ENCODE results near the gene LGI4.
"Not testable (repeated sequence)": the region's sequence is repeated elsewhere in the genome, so short reads cannot be mapped to it uniquely, and the experiment has no call there.

LGI4 gene

DNA sequence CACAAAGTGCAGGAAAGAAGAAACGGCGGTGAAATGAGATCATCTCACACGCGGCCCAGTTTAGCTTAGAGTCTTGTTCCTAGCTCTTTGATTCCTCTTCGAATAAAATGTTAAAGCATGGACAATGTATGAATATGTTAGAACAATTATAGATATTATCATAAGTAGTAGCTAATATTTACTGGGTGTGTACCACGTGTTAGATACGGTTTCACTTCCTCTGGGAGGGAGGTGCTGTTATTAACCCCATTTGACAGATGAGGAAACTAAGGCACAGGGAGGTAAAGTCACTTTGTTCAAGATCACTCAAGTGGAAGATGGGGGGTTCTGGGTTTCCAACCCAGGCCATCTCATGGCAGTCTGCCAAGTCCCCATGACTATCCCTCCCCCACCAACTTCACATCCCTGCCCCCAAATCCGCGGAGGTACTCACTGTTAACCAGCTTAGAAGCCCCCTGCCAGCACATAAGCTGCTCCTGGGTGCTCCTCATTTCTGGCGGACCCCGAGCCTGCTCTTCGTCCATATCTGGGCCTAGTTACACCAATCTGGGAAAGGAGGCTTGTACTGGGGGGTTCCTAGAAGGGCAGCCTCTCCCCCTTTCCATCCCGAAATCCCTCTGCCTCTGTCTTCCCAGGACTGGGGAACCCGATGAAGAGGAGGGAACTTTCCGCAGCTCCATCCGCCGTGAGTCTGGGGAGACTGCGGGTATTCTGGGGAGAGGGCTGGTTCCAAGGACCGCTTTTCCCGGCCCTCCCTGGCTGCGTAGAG is 7.2 kb upstream of the LGI4 start:
- no peak for DNase-seq (ENCODE audit: low read depth)

DNA sequence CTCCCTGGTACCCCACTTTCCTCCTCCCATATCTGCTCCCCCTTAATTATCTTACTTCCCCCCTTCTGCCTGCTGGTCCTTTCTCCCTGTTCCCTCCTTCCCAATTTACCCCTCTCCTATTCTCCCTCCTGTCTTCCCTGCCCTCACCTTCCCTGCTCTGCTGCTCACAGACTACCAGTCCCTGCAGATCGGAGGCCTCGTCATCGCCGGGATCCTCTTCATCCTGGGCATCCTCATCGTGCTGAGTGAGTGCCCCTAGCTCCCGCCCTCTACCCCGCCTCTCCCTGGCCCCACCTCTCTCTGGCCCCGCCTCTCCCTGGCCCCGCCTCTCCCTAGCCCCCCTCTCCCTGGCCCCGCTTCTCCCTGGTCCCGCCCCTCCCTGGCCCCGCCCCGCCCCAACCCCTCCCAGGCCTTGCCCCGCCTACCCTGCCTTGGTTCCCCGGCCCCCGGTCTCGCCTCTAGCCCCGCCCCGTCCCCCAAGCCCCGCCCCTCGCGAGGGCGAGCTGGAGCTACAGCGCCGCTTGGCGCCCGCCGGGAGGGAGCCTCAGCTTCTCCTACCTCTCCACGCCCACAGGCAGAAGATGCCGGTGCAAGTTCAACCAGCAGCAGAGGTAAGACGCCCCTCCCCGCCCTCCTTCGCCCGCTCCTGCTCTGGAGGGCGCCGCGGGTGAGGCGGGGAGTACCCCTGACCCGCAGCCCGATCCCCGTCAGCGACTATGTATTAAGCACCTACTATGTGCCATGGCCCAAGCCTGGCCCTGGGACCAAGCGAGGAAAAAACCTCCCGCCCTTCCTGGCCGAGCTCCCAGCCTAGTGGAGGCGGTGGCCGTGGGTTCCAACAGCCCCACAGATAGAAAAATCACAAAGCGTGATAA is 6.3 kb upstream of the LGI4 start:
- DNase-seq (ENCODE audit: low read depth) = peak; percentile 79

DNA sequence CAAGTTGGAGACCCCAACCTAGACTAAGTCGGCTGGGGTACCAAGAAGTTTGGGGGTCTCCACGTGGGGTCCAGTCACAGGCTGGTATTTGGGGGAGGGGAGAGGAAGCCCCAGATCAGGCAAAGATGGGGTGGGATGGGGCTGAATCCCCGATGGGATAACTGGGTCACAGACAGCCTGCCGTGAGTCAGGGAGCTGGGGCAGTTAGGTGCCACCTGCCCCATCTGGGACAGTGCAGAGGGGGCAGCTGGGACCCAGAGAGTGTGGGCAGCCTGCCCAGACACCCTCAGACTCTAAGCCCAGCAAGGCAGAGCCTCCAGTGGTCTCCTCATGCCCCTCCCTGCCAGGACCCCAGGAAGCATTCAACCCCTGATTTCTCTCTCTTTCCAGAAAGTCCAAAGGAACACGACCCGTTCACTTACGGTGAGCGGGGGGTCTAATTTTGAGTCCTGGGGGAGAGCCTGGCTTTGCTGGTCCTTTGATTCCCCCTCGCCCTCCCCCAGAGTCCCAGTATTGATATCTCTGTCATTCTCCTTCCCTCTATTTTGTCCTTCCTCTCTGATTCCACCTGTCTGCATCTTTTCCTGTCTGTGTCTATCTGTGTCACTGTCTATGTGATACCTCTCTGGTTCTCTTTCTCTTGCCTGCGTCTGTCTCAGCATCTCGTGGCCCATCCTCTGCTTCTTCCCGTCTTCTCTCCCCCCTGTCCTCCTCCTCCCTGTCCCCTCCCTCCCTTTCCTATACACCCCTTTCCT is 5.5 kb upstream of the LGI4 start:
- no peak for DNase-seq (ENCODE audit: low read depth)

DNA sequence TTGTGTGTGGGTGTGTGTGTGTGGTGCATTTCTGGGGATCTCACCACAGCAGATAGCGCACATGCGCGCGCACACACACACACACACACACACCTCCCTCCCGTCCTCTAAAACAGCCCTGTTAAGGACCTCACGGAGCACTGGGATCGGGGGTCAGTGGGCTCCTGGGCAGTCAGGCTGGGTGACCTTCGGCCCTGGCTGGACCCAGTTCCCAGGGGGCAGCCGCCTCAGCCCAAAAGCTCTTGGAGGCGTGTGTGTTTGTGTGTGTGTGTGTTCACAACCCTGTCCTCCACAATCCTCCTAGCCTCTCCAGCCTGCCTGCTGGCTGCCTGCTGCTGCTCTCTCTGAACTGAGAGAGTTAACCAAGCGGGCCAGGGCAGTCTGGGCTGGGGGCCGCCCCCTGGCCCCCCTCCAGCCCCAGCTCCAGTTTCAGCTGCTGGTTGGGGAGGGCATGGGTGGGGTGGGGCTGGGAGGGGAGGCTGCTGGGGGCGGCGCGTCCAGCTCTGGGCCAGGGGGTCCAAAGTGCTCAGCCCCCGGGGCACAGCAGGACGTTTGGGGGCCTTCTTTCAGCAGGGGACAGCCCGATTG is 3.5 kb upstream of the LGI4 start, which contains the start of gene FXYD1:
TSS of gene FXYD1 (plus strand) at position 520 of the 588 bp plus-strand sequence. CDS start 1,256 bp downstream, outside the sequence.
- DNase-seq (ENCODE audit: low read depth) = no peak

DNA sequence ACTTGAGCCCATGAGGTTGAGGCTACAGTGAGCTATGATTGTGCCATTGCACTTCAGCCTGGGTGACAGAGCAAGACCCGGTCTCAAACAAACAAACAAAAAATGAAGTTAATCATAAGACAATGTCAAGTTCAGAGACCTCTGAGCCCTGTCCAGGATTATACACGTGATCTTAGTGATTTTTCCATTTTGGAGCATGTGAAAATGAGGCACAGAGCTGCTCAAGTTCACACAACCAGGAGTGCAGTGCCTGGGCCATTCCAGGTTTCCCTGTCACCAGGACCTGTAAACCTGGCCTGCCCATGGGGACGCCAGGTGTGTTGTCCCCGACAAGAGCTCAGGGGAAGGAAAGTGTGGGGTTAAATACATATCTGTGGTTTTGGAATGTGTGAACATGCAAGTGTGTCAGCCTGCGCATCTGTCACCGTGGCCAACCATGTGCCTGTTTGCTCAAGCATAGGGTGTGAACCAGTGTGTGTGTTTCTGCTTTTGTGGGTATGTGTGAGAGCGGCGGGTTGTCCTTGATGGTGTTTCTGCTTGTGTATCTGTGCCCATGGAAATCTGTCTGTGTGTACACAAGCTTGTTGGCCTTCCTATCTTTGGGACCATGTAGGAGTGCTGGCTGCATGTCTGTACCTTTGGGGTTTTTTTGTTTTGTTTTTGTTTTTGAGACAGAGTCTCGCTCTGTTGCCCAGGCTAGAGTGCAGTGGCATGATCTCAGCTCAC is 2.3 kb upstream of the LGI4 start:
- DNase-seq (ENCODE audit: low read depth) = no peak

DNA sequence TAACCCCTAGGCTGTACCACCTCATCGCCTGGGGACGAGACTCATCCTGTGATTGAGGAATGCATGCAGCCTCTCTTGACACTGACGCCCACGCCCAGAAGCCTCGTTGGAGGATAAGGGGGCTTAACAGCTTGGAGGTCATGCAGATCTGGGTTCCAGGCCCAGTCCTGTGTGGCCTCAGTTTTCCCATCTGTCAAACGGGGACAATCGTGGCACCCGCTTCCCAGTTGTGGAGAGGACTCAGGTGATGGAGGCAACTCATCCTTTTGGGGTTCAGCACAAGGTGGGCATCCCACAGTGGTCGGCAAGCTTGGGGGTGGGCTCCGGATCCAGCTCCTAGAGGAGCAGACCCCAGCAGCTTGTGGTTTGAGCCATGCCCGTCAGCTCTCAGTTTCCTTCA is 1.4 kb upstream of the LGI4 start:
- no peak for DNase-seq (ENCODE audit: low read depth)

DNA sequence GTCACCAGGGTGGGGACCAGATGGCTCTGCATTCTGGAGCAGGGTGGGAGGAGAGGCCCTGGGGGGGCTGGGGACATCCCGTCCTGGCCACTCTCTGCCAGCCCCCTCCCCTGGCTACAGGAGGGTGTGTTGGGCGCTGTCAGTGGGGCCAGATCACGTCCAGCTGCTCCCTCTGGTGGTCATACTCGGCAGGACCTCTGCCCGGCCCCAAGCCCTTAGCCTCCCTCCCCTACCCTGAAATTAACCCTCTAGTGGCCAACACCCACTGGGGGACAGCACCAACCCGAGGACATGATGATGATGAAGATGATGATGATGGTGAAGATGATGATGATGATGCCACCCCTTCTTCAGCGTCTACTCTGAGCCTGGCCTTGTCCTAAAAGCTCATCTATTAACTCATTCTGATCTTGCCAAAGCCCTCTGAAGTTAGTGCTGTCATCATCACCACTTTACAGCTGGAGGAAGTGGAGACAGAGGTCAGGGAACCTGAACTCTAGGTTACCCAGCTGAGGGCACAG is 590 bp upstream of the LGI4 start:
- DNase-seq (ENCODE audit: low read depth) = no peak

DNA sequence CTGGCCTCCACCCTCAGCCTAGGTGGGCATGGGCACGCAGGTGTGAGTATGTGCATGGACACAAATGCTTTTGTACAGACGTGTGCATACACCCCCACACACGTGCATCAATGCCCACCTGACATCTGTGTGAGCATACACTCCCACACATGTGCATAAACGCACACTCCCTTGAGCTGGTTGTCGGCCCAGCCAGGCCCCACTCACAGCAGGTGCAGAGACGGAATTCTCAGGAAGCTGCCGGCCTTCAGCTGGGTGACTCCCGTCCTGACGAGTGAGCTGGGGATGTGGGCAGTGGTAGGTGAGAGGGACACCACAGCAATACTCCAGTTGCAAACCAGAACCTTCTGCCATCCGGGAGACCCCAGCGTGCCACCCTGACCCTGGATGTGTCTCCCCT is 1.0 kb downstream of the LGI4 start:
- DNase-seq (ENCODE audit: low read depth) = no peak

DNA sequence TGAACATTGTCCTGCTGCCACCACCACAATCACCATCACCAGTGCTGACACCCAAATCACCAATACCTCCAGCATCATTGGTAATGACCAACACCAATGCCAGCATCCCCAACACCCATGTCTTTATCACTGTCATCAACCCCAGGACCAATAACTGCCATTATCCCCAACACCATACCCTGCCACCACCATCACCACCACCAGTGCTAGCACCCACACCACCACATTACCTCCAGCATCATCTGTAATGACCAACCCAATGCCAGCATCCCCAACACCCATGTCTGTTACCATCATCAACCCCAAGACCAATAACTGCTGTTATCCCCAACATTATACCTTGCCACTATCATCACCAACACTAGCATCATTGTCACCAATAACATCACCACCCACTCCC is 2.6 kb downstream of the LGI4 start:
- DNase-seq (ENCODE audit: low read depth) = no peak

DNA sequence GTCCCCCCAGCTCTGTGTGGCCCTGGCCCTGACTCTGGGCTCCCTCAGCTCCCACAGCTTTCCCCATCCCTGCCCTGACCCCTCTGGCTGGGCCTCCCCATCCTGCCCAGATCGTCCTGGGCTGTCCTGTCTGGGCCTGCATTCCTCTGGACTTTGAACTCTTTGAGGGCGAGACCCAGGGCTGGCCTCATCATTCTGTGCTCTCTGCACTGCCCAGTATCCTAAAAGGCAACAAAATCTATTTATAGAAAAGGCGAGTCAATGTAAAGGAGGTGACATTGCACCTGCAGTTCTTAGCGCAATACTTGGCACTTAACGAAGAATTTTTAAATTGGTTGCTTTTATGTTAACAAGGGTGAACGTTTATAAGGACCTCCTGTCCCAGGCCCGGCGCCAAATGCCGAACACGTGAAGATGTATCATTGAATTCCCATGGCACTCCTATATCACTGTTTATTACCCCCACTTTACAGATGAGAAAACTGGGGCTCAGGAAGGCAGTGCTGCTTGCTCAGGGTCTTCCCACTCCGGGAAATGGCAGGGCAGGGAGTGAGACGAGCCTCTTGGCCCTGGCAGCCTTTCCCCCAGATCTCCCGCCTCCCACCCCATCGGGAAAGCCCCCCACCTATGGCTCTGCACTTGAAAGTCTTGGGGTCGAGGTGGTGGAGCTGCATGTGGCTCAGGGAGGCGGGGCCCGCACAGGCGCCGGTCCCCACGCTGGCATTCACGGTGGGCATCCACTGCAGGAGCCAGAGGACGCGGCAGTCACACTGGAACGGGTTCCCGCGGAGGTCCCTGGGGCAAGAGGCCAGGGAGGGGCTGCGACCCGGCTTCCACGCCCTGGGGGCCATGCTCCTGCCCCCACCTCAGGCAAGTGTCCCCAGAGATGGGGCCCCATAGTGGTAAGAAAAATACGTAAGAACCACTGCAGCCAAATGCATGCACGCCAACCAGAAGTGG is 3.8 kb downstream of the LGI4 start:
- no peak for DNase-seq (ENCODE audit: low read depth)

DNA sequence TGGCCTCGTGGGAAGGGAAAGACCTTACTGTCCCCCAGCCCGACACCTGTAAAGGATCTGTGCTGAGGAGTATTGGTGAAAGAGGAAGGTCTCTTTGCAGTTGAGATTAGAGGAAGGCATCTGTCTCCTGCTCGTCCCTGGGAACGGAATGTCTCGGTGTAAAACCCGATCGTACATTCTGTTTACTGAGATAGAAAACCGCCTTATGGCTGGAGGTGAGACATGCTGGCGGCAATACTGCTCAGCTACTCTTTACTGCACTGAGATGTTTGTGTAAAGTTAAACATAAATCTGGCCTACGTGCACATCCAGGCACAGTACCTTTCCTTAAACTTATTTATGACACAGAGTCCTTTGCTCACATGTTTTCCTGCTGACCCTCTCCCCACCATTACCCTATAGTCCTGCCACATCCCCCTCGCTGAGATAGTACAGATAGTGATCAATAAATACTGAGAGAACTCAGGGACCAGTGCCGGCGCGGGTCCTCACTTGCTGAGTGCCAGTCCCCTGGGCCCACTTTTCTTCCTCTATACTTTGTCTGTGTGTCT is 5.1 kb downstream of the LGI4 start:
- not testable (repeated sequence) for DNase-seq (ENCODE audit: low read depth)

DNA sequence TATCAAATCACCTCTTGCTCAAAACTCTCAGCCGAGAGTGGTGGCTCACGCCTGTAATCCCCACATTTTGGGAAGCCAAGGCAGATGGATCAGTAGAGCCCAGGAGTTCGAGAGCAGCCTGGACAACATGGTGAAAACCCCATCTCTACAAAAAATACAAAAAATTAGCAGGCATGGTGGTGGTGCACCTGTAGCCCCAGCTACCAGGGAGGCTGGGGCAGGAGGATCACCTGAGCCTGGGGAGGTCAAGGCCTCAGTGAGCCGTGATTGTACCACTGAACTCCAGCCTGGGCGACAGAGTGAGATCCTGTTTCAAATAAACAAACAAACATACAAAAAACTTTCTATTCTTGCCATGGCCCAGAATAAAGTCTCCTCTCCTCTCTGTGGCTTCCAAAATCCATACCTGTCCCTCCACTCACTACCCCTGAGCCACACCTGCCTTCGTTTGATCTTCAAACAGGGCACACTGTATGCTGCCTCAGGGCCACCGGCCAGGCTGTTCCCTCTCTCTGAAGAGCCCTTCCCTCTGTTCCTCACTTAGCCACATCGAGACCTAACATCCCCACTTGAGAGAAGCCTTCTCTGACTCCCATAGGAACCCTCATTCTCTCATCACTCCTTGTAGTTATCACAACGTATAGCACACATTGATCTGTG is 6.3 kb downstream of the LGI4 start:
- no peak for DNase-seq (ENCODE audit: low read depth)

DNA sequence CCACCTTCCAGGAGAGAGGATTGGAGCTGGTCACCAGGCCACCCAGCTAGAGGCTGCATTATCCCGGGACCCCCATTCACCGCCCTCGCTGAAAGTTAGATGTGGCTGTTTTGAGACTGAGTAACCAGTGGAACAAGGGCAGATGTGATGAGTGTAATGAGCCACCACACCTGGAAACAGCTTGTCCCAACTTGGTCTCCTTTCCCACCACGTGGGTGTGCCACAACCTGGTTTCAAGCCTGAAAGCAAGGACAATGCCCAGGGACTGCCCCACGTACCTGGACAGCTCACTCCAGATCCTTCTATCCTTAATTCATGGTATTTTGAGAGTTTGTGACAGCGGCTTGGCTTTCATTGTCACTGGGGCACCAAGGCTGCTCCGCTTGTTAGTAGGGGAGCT is 7.0 kb downstream of the LGI4 start:
- DNase-seq (ENCODE audit: low read depth) = no peak

DNA sequence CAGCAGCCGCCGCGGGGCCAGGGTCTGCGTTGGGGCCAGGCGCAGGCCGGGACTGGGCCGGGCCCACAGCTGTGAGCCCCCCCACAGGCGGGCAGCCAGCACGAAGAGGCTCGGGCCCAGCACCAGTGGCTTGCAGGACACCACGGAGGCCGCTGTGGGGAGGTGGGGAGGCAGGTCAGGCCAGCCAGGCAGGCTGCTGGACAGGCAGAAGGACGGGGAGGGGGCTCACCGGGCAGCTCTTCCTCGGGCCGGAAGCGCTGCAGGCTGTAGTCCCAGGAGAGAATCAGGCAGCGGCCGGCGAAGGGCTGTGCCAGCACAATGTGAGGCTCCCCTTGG is 8.3 kb downstream of the LGI4 start:
- DNase-seq (ENCODE audit: low read depth) = no peak

DNA sequence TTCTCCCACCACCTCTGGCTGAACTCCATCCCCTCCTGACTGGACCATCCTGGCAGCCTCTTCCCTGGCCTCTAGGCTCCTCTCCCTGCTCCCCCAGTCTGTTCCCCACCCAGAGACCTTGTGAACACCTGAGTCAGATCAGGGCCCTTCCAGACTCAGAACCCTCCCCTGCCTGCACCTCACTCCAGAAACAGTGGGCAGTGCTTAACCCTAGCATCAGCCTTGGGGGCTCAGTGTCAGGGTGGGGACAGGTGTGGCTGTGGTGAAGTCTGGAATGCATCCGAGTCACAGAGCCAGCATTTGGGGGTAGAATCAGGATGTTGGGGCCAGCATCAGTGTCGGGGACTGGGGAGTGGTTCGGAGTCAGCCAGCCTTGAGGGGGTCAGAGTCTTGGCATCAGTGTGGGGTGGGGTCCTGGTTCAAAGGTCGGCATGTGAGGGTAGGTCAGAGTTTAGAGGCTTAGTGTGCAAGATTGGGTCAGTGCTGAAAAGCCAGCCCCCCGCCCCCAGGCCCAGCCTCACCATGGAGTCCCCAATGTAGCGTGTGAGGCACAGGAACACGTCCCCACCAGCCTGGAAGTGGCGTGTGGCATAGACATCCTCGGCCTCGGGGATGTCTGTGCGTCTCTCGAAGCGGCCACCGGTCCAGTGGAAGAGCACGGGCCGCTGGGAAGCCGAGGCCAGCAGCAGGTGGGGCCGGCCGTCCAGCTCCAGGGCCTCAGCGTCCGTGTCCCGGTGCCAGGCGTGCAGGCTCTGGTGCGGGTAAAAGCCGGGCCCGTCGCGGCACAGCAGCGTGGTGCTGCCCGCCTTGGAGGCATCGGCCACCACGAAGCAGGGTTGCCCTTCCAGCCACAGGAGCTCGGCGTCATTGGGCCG is 8.9 kb downstream of the LGI4 start:
- DNase-seq (ENCODE audit: low read depth) = no peak

DNA sequence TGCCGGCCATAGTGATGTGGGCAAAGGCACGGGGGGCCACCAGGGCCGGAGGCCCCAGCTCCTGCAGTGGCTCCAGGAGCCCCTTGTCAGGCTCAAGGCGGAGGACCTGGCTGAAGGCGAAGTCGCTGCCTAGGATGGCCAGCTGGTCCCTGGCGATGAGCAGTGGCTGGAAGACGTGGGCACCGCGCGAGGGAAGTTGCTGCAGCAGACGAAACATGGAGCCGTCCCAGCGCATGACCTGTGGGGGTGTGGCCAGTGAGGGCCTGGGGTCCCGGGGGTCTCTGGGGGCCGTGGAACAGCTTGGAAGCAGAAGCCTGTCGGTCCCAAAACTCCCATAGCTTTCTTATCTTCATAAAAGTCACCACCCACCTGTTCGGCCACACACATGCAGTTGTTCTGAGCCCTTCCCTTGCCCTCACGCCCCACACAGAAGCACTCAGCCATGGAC is 9.6 kb downstream of the LGI4 start:
- no peak for DNase-seq (ENCODE audit: low read depth)

DNA sequence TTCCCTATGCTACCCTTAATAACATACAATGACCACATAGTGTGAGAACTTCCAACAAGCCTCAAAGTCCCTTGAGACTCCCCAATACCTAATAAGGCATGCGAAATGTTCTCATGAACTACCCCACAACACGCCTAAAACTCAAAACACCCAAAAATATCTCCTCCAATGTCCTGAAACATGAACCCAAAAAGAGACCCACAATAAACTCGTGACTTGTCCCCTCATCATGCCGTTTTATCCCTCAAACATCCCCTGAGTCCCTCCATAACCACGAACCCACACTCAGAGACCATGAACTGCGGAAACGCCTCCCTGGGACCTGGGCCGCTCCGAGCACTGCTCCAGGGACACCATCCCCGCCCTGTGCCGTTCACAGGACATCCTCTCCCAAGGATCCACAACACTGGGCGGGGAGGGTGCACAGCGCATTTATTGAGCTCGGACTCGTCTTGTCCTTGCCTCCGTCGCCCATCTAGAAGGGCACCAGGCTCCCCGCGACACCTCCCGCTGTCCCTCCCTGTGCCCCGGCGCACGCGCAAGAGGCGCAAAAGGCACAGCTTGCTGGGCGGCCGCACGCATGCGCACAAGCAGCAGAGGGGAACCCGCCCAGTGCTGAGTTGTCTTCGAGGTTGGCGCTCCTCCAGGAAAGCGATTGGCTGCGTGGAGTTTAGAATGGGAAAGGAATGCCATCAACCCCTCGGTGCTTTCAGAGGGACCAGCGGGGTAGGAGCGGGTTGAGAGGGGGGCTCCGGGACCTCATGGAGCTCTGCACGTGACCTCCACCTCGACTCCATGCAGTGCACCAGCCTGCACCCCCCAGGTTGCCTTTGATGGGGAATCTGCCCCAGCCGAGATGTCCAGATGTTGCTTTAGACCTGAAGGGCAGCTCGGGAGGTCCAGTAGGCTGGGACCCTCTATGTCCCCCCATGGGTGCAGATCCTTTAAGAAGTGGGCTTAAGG is 10.5 kb downstream of the LGI4 start:
- DNase-seq (ENCODE audit: low read depth) = peak; percentile 91

Data from fibroblast of the conjunctiva (primary cell).